Stimulated activated CD8-positive, alpha-beta memory T cell treated with anti-CD3 and anti-CD28 coated beads, Interleukin-15, amount 100 ng/mL, for 4 hours (primary cell): ENCODE measurements around the gene CLEC2L.

Experiments
- DNase-seq, 2 donors: peaks; one replicate each; pipeline ENCODE4 v3.0.0-alpha.2; 2020; ENCODE audit warnings: low read depth in 2 of 2

The CLEC2L gene

DNA sequence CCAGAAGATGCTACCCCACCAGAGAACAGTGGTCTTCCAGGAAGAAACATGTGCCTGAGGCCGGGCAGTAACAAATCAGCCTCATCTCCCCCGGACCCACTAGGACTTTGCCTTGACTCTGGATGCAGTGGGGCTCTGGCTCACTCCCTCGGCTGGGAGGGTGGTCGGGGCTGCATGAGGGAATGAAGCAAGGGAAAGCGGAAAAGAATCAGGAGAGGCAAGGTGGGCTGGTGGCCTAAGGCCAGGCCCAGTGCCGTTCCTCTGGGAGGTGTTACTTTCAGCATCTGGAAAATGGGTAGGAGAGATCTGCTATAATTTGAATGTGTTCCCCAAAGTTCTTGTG is 51.8 kb downstream of the CLEC2L start:
- DNase-seq: no peak

DNA sequence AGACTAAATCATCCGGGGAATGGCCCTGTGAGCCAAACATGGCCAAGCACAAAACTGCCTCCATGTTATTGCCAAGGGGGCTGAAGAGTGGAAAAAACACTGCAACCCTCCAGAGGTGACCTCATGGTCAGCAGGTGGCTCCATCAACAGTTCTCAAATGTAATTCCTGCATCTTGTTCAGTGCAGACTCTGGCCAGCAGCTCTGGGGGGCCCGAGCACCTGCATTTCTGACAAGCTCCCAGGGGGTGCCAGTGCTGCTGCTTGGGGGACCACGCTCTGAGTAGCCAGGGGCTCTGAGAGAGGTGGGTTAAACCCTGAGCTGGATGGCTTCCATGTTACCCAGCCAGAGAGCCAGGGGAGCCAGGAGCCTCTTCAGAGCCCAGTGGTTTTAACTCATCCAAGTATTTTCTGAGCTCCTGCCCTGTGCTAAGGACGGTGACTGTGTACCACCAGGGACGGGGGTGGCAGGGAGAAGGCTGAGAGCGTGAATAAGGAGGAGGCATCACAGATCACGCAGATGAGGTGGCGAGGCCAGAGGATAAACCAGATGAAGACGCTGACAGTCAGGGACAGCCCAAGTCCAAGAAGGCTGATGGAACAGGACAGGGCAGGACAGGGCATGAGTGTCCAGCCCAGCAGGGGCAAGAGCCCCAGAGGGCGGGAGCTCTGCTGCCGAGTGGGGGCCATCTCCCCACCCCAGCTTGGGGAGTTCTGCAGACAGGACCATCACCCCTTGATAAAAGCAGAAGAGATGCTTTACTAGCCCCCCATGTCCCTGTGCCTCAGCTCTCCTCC is 52.9 kb downstream of the CLEC2L start:
- DNase-seq: no peak

DNA sequence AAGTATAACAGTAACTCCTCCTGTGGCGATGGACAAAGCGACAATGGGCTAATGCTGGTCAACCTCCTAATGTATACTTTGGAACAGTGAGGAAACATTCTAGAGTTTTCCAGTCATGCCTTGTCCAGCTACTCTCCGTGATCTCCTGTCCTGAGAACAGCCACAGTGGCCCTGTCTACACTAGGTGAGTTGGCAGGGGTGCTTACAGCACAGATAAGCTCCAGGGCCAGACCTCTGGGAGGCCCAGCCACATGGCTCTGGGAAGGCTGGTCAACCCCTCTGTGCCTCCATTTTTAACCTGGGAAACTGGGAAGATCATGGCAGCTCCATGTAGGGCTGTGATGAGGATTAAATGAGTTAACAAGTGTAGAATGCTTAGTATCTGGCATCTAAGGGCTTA is 57.0 kb downstream of the CLEC2L start:
- no peak for DNase-seq

DNA sequence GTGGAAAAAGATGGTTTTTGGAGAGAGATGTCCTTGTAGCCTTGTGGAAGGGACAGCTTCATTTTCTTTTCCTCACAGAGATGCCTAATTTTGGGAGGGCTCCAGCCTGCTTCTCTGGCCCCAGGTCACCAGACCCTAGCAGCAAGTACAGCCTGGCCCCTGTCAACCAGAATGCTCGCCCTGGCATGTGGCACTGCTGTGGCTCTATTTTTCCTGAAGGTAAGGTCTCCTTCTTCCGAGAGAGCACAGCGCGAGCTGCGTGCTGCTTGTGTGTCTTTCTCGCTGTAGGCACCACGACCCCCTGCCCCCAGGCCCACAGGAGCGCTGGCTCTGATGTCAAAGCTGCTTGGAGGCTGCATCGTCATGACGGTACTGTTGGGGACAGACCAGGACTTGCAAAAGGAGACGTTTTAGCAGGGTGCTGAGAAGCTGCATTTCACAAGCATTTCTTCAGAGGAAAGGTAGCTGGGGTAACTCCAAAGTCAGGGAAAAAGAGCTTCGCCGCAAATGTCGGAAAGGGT is 58.7 kb downstream of the CLEC2L start:
- no peak for DNase-seq

DNA sequence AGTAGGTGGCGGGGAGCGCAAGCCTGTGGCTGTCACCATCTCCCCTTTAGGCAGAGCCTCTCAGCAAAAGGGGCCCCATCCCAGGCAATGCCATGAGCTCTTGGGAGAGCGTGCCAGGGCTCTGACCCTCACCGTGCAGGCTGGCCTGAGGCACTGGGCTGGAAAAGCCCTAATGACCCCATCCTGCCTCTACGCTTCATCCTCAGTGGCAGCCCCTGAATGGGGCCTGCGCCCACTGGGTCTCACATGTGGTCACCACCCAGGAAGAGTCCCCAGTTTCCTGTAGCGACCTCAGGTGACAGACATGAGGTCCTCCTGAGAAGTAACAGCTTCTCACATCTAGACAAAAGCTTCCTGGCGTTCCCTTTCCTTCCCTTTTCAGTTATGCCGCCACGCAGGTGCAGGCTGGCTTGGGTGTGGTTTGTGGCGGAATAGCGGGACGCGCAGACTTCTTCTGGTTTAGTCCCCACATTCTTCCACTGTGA is 59.2 kb downstream of the CLEC2L start:
- DNase-seq: no peak

DNA sequence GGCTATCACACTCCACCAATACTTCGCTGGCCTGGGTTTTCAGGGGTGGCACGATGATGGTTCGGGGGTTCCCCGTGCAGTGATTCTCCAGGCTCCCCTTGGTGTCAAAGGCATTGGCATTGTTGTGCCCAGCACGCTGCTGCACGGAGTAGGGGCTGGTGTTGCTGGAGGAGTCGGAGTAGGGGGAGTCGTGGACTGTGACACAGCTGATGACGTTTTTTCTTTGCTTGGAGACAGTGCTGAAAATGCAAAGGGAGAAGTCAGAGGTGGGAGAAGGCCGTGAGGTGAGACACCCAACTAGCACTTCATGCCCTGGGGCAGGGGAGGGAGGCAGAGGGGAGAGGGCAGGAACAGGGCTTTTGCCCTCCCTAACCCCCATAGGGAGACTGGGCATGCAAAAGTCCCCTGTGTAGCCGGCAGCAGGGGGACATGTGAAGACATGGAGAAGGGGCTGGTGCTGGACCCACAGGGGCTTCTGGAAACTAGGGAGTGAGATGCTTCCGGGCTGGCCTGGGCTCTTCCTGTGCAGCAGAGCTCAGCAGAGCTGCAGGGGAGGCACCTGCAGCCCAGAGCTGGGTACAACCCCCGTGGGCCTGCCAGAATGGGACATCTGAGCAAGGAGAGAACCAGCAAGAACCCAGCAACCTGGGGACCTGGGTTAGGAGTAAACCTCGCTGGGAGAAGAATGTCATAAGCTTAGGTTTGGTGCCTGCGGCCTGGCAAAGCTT is 60.5 kb downstream of the CLEC2L start:
- DNase-seq: no peak

DNA sequence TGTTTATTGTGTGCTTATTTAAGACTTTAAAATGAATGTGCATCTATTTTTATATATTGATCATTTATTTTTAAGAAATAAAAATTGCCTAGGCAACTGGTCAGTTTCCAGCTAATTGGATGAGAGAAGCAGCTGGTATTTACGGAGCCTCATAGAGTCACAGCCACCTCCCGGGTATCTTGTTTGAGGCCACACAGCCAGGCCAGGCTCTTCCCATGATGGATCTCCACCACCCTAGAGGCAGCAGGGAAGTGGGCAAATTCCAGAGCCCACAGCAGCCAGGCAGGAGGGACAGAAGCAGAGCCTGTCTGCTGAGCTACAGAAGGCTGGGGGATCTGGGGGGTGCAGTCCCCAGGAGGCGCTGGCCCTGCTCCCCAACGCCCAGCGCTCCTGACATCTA is 61.6 kb downstream of the CLEC2L start:
- DNase-seq: no peak

DNA sequence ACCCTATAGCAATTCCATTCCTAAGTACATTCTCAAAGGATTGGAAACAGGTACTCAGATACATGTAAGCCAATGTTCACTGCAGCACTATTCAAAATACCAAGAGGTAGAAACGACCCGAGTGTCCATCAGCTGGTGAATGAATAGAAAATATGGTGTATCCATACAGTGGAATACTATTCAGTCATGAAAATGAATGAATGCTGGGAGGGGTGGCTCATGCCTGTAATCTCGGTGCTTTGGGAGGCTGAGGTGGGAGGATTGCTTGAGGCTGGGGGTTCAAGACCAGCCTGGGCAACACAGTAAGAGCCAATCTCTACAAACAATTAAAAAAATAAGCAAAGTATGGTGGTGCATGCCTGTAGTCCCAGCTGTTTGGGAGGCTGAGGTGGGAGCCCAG is 62.8 kb downstream of the CLEC2L start:
- DNase-seq: no peak

DNA sequence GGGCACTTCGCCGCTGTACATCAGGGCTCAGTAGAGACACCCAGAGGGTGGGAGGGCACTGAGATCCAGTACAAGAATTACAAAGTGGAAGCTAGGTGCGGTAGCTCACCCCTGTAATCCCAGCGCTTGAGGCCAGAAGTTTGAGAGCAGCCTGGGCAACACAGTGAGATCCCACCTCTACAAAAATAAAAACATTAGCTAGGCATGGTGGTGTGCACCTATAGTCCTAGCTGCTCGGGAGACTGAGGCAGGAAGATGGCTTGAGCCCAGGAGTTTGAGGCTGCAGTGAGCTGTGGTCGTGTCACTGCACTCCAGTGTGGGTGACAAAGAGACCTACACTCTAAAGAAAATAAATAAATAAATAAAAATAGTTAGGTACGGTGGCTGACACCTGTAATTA is 64.0 kb downstream of the CLEC2L start:
- no peak for DNase-seq

DNA sequence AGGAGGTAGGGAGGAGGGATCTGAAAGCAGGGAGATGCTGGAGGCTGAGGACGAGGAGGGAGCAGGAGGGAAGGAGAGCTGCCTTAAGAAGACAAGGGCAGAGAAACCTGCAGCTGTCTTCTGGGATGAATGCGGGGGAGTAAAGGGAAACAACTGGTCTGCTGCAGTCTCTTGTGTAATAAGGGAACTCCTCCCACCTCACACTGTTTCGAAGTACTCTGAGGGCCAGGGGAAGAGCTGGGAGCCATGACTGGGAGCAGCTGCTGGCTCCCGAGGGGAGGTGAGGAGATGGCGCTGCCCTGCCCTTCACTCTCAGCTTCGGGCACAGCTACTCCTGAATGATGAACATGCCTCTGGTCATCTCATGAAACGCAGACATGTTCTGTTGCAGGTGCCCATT is 65.1 kb downstream of the CLEC2L start:
- DNase-seq: no peak

DNA sequence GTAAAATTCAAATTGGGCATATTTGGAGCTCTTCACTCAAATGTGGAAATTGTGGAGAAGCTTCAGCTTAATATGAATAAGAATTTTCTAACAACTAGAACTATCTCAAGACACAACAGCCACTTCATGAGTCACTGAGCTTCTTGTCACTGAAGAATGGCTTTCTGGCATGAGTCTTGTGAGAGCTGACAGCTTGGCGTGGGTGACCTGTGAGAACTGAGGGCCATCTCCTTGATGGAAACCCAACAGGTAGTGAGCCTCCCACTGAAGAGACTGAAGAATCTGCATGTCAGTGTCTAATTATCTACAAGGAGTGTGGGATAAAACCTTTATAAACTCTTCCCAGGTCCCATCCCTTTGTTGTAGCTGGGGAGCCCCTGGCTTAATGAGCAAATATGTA is 66.0 kb downstream of the CLEC2L start:
- no peak for DNase-seq

DNA sequence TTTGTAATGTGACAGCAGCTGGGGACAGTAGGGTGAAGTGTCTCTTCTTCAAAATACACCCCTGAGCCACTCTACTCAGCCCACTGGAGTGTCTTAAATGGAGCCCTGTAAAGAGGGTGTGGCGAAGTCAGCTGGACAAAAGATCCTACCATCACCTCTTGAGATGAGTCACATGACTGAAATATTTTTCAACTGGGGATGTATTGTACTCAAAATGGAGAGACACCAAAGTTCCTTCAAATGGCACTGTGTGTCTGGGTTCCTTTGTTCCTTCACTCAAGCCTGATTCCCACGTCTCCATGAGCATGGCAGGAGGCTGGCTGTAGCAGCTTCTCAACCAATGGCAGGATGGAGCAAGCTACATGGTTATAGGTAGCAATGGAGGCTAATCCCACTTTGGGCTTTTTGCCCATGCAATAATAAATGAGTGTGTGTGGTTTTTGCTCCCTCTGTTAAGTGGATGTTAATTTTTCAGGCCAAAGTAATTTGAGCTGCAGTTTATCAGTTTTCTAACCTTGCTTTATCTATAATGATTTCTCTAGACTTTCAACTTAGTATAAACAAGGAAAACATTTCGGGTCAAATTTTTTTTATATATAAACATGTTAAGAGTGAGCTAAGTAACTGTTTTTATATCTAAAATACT is 68.2 kb downstream of the CLEC2L start:
- DNase-seq: no peak

DNA sequence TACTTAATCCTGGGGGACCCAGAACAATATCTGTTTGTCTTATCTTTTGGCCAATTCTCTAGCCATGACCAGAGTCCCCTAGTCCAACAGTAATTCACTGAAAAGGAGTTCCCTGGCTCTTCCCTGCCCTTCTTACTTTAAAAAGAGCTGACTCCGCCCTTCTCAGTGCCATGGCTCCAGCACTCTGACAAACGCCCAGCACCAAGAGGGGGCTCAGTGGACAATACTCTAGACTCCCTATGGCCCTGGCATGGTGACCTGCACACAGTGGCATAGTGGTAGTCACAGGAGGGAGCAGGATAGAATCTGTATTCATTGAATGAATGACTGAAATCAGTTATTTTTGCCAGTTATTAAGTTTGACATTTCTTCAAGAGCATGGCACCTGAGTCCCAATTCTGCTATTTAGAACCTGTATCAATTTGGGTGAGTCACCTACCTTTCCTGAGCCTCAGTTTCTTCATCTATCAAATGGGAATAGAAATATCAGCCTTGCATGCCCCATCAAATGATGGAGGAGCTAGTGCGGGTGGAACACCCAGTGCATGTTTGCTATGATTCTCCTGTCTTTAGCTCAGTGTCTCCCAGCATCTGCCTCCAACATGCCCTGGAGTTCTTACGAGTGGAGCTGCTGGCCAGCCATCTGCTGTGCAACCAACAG is 69.4 kb downstream of the CLEC2L start:
- no peak for DNase-seq

DNA sequence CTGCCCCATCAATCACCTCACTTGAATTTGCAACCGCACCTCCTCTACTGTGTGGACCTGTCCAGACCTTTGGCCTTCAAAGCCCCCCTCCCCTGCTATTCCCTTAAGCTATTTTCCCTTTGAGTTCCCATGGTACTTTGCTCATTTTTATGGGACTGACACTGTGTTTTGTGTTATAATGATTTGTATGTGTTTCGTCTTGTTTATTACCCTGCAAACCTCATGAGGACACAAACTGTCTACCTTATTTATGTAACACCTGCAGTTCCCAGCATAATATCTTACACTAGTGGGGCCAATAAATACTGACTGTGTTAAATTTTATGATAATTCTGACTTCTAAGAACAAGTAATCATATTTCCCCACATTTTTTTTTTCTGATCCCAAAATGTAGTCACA is 70.6 kb downstream of the CLEC2L start:
- DNase-seq: no peak
